Measurements from ENCODE around the gene ATXN10. TPM values are rescaled to one million over a fixed set of nuclear protein-coding genes. Genes with fewer than 3 reads are reported as not detected.

ATXN10 gene
- total and polyA plus RNA-seq, 10 of the 15 experiments (the other 5 are each of a cell fraction or from before 2014, with no cell fraction given) = 29.2 to 249 (median 146) TPM

DNA sequence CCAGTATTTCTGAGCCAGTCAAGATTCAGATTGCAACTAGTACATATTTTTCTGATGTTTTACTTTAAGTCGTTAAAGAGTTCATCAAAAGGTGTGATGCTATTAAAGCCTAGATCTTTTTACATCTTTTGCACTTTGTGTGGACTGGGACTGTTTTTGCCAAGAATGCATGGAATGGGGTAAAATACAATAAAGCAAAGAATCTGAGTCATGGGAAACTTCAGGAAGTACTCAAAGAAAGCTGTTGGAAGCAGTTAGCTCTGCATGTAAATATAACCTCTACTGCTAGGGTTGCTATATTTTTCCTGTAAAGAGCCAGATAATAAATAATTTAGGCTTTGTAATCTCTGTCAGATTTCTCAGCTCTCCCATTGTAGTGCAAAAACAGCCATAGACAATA is 20.9 kb downstream of the ATXN10 start (continued):
- TF ChIP-seq, protein P1, sequence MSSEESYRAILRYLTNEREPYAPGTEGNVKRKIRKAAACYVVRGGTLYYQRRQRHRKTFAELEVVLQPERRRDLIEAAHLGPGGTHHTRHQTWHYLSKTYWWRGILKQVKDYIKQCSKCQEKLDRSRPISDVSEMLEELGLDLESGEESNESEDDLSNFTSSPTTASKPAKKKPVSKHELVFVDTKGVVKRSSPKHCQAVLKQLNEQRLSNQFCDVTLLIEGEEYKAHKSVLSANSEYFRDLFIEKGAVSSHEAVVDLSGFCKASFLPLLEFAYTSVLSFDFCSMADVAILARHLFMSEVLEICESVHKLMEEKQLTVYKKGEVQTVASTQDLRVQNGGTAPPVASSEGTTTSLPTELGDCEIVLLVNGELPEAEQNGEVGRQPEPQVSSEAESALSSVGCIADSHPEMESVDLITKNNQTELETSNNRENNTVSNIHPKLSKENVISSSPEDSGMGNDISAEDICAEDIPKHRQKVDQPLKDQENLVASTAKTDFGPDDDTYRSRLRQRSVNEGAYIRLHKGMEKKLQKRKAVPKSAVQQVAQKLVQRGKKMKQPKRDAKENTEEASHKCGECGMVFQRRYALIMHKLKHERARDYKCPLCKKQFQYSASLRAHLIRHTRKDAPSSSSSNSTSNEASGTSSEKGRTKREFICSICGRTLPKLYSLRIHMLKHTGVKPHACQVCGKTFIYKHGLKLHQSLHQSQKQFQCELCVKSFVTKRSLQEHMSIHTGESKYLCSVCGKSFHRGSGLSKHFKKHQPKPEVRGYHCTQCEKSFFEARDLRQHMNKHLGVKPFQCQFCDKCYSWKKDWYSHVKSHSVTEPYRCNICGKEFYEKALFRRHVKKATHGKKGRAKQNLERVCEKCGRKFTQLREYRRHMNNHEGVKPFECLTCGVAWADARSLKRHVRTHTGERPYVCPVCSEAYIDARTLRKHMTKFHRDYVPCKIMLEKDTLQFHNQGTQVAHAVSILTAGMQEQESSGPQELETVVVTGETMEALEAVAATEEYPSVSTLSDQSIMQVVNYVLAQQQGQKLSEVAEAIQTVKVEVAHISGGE (CRISPR knock-in tag; IDR thresholded peaks at IDR 0.05) = no peak

DNA sequence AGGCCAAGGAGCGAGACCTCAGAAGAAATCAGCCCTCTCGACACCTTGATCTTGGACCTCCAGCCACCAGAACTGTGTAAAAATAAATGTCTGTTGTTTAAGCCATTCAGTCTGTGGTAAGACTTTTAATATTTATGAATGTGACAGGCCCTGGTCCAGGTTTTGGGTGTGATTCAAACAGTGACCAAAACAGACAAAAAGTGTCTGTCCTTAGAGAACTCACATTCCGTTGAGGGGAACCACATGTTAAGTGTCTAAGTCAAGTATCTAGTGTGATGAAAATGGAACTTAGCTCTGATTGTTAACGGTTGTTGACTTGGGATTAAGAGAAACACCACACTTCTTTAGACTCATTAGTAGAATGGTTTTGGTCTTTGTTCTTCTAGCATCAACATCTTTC is 22.2 kb downstream of the ATXN10 start:
- peaks cover 12% of the 10 kb centered on the region for H3K79me2 ChIP-seq (ENCODE audit: control insufficient read depth, insufficient read depth, low read length)
- no peaks in the 10 kb centered on the region for H3K27me3 ChIP-seq (replicated peaks in 1 of 2; ENCODE audit: control insufficient read depth in 2 of 2, insufficient read depth in 2 of 2, low read length in 1 of 2)
- no peak overlapping the region for H3K4me3 ChIP-seq
- ChIA-PET CTCF (no interaction called here), SMC1A (ENCODE audit: uncharacterized antibody, unreplicated experiment) (interaction anchor here (1.3 to 1.4 kb wide), 2 partner anchors 8 to 18 kb away, joined by 4 to 5 read pairs; no protein-coding TSS in a partner anchor), RAD21 (ENCODE audit: unreplicated experiment) (no interaction called here), POLR2A (interaction anchor here (1.2 kb wide), 1 partner anchor 8 kb away, joined by 3 read pairs; no protein-coding TSS in a partner anchor)
- H2AFZ ChIP-seq (ENCODE audit: control insufficient read depth, low read depth, low read length) = no peak overlapping the region
- 50% methylated on average over 4 of the region's 4 CpGs for WGBS (ENCODE audit: insufficient coverage, insufficient replicate concordance, low lambda C conversion rate, missing lambda C conversion rate)
- in situ Hi-C loops (cut with MboI) (no loop called here), intact Hi-C loops (cut with micrococcal nuclease; ENCODE audit: unreplicated experiment) (no loop called here)
- H3K9ac ChIP-seq (ENCODE audit: control insufficient read depth, insufficient read depth, low read length) = no peak overlapping the region
- no peaks in the 10 kb centered on the region for H3K9me3 ChIP-seq (replicated peaks; ENCODE audit: control insufficient read depth, insufficient read depth, low read length)
- no peak for DNase-seq (ENCODE audit: low read depth, low spot score)
- no peaks in the 10 kb centered on the region; the same call in 1 of the 2 replicates for H4K20me1 ChIP-seq (ENCODE audit: control insufficient read depth, insufficient read depth)
- H3K36me3 ChIP-seq (ENCODE audit: control insufficient read depth in 2 of 2, insufficient read depth in 2 of 2, low read length in 1 of 2) = peaks cover 1 to 22% of the 10 kb centered on the region in 2 experiments
- ATAC-seq = peak; percentile 30
- H3K27ac ChIP-seq (ENCODE audit: control insufficient read depth, insufficient read depth) = no peak overlapping the region
- FAIRE-seq = peak; percentile 61
- BruUV-seq (replicated peaks) = no TSS peak
- peaks cover 8% of the 10 kb centered on the region; the same call in 1 of the 2 replicates for H3K4me1 ChIP-seq (ENCODE audit: control insufficient read depth, insufficient read depth, low read length)
- H3K4me2 ChIP-seq (ENCODE audit: control insufficient read depth, insufficient read depth) = no peak overlapping the region
- TF ChIP-seq, protein P2, sequence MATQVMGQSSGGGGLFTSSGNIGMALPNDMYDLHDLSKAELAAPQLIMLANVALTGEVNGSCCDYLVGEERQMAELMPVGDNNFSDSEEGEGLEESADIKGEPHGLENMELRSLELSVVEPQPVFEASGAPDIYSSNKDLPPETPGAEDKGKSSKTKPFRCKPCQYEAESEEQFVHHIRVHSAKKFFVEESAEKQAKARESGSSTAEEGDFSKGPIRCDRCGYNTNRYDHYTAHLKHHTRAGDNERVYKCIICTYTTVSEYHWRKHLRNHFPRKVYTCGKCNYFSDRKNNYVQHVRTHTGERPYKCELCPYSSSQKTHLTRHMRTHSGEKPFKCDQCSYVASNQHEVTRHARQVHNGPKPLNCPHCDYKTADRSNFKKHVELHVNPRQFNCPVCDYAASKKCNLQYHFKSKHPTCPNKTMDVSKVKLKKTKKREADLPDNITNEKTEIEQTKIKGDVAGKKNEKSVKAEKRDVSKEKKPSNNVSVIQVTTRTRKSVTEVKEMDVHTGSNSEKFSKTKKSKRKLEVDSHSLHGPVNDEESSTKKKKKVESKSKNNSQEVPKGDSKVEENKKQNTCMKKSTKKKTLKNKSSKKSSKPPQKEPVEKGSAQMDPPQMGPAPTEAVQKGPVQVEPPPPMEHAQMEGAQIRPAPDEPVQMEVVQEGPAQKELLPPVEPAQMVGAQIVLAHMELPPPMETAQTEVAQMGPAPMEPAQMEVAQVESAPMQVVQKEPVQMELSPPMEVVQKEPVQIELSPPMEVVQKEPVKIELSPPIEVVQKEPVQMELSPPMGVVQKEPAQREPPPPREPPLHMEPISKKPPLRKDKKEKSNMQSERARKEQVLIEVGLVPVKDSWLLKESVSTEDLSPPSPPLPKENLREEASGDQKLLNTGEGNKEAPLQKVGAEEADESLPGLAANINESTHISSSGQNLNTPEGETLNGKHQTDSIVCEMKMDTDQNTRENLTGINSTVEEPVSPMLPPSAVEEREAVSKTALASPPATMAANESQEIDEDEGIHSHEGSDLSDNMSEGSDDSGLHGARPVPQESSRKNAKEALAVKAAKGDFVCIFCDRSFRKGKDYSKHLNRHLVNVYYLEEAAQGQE (IDR thresholded peaks at IDR 0.05; ENCODE audit: low read depth, low read length) = no peak
- TF ChIP-seq RUNX3 (IDR thresholded peaks at IDR 0.05; ENCODE audit: low read length) = peak; percentile 59

Measured in GM12878 (cell line).